ENCODE measurements around the gene FAM131C. TPM values are rescaled to one million over a fixed set of nuclear protein-coding genes. Genes with fewer than 3 reads are reported as not detected.

FAM131C gene
- total RNA-seq, 1 donor from 2014 or later: 0.82 TPM

GRCh38 chr1:16077406-16078245 is 4.2 kb upstream of the FAM131C start:
- DNase-seq (ENCODE audit: extremely low read depth, low read depth, low spot score): no peak

- no peak for DNase-seq (ENCODE audit: extremely low read depth, low read depth, low spot score)
These were observed 3.4 kb upstream of the FAM131C start for GRCh38 chr1:16076865-16077238.

DNA sequence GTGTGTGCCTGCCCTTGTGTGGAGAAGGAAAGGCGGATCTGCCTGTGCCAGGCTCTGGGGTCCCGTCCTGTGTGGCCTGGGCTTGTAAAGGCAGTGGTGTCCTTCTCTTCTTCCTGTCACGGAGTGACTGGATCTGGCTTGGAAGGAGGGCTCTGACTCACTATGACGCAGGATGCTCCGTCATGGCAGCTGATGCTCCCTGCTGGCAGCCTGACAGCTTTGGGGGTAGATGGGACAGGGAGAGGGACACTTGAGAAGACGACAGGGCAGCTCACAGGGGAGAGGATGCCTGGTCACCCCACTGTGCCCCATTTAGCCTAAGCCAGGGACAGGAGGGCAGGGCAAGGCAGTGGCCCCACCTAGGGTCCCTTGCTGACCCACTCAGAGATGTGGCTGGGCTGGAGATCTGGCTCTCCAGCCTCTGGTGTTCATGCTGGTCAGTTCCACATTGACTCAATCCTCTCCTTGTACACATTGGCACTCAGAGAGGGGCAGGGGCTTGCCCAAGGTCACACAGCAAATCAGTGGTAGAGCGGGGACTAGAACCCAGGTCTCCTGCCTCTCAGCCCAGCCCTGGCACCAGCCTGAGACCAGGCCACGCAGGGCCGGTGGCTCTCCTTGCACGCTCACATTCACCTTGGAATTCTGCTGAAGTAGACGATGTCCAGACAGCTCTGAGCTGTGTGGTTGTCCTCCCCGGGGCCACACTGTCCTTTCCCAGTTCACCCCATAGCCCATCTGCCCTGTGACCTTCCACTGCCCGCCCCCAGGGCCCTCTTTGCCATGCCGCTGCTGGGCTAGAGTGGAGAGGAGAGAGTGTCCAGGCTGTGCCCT is 2.8 kb upstream of the FAM131C start:
- DNase-seq (ENCODE audit: extremely low read depth, low read depth, low spot score): no peak

- no peak for DNase-seq (ENCODE audit: extremely low read depth, low read depth, low spot score)
These were observed 2.0 kb upstream of the FAM131C start for GRCh38 chr1:16075337-16076030.

- no peak for DNase-seq (ENCODE audit: extremely low read depth, low read depth, low spot score)
These were observed 766 bp upstream of the FAM131C start for GRCh38 chr1:16074217-16074616.

- DNase-seq (ENCODE audit: extremely low read depth, low read depth, low spot score): no peak
These were observed 601 bp downstream of the FAM131C start for GRCh38 chr1:16072616-16073484.

GRCh38 chr1:16072095-16072494 is 1.4 kb downstream of the FAM131C start:
- no peak for DNase-seq (ENCODE audit: extremely low read depth, low read depth, low spot score)

DNA sequence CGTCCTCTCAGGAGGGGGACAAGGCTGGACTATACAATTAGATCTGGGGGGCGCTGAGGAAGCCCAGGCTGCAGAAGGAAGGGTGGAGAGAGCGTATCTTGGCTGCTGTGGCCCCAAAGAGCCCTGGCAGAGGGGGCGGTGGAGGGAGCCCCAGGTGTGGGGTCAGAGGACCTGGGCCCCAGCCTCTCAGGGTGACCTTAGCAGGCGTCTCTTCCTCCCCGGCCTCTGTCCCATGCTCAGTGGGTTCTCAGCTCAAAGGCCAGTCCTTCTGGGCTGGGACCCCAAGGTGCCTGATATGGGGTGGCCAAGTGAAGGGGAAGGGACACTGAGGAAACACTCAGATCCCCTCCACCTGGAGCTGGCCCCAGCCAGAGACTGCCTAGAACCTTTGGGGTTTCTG is 1.8 kb downstream of the FAM131C start:
- no peak for DNase-seq (ENCODE audit: extremely low read depth, low read depth, low spot score)

DNA sequence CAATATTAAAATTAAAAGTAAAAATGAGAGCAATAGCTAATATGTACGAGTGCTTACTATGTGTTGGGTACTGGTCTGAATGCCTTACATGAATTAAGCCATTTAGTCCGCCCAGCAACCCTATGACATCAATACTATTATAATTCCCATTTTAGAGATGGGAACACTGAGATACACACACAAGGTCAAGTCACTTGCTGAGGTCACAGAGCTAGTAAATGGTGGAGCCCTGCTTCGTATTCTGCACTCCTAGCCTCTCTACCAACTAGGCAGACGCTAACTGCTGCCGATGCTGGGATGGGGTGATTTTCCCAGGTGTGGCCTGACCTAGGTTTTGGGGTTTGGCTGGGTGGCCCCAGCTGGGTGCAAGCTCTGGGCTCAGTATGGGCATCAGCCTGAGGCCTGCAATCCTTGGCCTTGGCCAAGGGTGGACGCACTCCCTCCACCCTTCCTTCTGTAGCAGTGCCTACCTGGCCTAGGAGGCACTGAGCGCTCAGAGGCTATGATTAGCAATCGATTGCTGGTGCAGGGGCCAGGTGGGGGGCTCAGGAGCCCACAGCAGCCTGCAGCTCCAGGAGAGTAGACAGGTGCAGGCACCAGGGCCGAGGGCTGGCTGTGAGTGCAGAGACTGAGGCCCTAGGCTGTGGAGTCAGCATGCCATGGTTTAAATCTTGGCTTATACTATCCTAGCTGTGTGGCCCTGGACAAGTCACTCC is 2.7 kb downstream of the FAM131C start:
- DNase-seq (ENCODE audit: extremely low read depth, low read depth, low spot score): no peak

GRCh38 chr1:16068356-16069270 is 4.8 kb downstream of the FAM131C start:
- no peak for DNase-seq (ENCODE audit: extremely low read depth, low read depth, low spot score)

- DNase-seq (ENCODE audit: extremely low read depth, low read depth, low spot score): no peak
These were observed 5.5 kb downstream of the FAM131C start for GRCh38 chr1:16067933-16068332.

DNA sequence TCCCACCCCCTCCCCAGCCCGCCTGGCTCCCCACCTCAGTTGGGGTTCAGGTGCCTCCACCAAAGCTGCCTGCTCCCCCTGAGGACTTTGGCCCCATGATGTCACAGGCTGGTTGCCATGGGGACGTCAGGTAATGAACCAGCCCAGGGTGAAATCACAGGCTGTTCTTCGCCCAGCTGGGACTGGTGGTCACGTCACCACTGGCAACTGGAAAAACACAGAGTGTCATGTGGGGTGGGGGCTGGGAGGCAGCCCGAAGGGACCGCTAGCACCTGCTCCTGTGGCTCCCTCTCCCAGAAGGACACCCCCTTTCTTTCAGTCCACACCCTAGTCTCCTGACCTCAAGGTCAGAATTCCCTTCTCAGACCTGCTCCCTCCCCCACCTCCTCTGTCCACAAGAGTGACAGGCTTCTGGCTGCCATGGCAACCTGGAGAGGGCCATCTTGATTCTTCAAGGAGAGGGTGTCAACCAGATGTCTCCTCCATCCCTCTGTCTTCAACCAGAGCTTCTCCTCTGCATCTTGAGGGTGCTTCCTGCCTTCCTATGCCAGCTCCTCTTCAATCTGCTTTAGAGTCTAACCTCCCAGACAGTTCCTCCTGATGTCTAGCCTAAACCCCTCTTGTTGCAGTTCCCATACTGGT is 6.2 kb downstream of the FAM131C start:
- DNase-seq (ENCODE audit: extremely low read depth, low read depth, low spot score): no peak

DNA sequence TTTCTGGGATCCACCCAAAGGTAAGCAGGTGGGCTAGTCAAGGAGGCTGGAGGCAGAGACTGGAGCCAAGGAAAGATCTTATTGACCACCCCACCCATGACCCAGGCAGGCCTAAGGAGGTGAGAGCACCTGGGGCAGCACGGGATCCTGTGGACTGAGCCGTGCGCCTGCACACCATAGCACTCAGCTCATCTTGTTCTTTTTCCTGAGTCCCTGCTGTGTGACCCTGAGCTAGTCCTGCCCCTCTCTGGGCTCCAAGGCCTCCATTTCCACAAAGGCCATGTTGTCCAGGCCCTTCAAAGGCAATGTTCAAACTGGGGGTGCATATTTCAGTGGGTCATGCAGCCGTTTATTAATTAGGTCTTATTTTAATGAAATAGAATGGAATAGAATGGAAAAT is 7.2 kb downstream of the FAM131C start:
- DNase-seq (ENCODE audit: extremely low read depth, low read depth, low spot score): no peak

DNA sequence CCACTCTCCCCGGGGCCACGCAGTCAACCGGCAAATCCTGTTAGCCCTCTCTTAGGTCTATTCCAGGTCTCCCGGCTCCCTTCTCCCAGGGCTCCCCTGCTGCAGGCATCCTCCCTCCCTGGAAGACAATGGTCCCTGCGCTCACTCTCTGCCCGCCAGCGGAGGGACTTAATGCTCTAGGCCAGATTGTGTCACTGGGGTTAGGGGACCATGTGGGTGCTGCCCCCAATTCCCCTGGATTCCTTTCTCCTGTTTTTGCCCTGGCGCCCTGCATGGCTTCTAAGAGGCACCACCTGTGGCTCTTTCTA is 8.2 kb downstream of the FAM131C start:
- no peak for DNase-seq (ENCODE audit: extremely low read depth, low read depth, low spot score)

GRCh38 chr1:16064536-16065268 is 8.7 kb downstream of the FAM131C start:
- DNase-seq (ENCODE audit: extremely low read depth, low read depth, low spot score): no peak

DNA sequence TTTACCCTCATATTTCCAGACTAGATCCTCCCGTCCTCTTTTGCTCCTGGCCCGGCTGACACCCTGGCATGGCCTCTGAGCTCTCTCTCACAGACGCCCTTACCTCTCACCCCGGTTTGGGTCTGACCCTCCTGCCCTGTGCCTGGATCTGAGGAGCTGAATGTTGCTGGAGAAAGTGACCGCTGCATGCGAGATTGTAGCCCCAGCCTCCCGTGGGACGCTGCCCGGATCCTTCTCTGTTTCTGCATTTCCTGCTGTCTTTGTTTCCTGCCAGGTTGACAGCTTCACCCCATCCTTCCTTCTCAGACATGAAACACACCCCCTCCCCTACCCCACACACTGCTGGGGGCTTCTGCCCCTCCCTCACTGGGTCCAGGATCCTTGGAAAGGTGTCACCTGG is 9.5 kb downstream of the FAM131C start:
- DNase-seq (ENCODE audit: extremely low read depth, low read depth, low spot score): no peak

DNA sequence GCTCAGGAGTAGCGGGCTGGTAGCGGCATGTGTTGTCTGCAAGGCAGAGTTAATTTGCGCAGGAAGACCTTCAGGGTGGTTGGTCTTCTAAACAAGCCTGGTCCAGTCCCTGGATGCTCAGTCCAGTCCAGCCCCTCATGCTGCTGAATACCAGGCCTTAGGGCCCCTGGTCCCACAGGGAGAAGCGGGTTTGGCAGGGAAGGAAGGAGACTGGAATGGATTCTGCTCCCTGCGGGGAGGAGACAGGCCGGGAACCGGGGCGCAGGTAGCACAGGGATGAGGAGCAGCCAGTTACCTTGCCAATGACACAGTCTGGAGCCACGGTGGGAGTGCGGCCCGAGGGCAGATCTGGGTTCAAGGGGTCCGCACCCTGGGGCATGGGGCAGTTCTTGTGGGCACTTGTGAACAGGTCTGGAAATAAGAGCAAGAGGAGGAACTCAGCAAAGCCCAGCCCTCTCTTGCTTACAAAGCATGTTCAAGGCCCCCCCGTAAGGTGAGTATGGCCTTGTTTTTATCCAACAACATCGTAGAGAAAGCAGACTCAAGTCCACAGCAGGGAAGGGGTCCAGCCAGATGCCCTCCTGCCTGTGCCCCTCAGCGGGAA is 10.1 kb downstream of the FAM131C start:
- no peak for DNase-seq (ENCODE audit: extremely low read depth, low read depth, low spot score)

Data from glomerular endothelial cell (primary cell).